Measurements from ENCODE around the gene SFRP4. TPM values are rescaled to one million over a fixed set of nuclear protein-coding genes. Genes with fewer than 3 reads are reported as not detected.
A peak's percentile ranks its signal among the peaks of the same experiment; 100 is the strongest.

The SFRP4 gene
- total RNA-seq, 3 donors from 2014 or later (not counting 1 experiment from before 2014, with no cell fraction given): 0.09 TPM; not detected in 2

GRCh38 chr7:37920305-37920848 is 3.8 kb upstream of the SFRP4 start, which contains the start of gene EPDR1:
Gene EPDR1 (plus strand): TSS chr7:37920640. CDS start chr7:37920940, 300 bp downstream.
- Mint-ChIP-seq H3K4me1 (peaks cover 29 to 32% of the 10 kb centered on the region in 2 donors), H3K4me3 (peak within 1 kb of the TSS; percentile 93), H3K9me3 (no peaks in the 10 kb centered on the region), H3K27me3 (ENCODE audit: low read depth in 2 of 2) (peaks cover 18 to 45% of the 10 kb centered on the region in 2 donors), H3K27ac (peak within 1 kb of the TSS in 1 of 2 donors; percentile 67), H3K36me3 (no peaks in the 10 kb centered on the region)
- 8% methylated on average over 22 of the region's 22 CpGs for WGBS (ENCODE audit: insufficient coverage)
- peak; percentile 23 to 57 for DNase-seq
- no peak for TF ChIP-seq CTCF (IDR thresholded peaks at IDR 0.05)
- Histone ChIP-seq H3K27ac (ENCODE audit: low read length) (no peak within 1 kb of the TSS), H3K9me3 (ENCODE audit: control insufficient read depth, insufficient read depth, low read length) (no peaks in the 10 kb centered on the region), H3K4me1 (ENCODE audit: control insufficient read depth, insufficient read depth, low read length) (peaks cover 26% of the 10 kb centered on the region), H3K36me3 (ENCODE audit: control insufficient read depth, insufficient read depth, low read length) (no peaks in the 10 kb centered on the region), H3K27me3 (ENCODE audit: control insufficient read depth, insufficient read depth, low read length) (peaks cover 9% of the 10 kb centered on the region), H3K4me3 (ENCODE audit: low read length) (peak within 1 kb of the TSS; percentile 39)
- ATAC-seq: peak; percentile 67 to 76 (median 74)
- intact Hi-C loops (cut with micrococcal nuclease): no loop called here

- intact Hi-C loops (cut with micrococcal nuclease): loop anchor here (5.0 kb wide), 1 partner anchor 454 kb away; no protein-coding TSS in a partner anchor
- peaks cover 15% of the 10 kb centered on the region for H3K27me3 ChIP-seq (ENCODE audit: control insufficient read depth, insufficient read depth, low read length)
- TF ChIP-seq CTCF (IDR thresholded peaks at IDR 0.05): no peak
- H3K36me3 ChIP-seq (ENCODE audit: control insufficient read depth, insufficient read depth, low read length): no peaks in the 10 kb centered on the region
- no peak overlapping the region for H3K27ac ChIP-seq (ENCODE audit: low read length)
- ATAC-seq (no peak), DNase-seq (no peak)
- H3K9me3 ChIP-seq (ENCODE audit: control insufficient read depth, insufficient read depth, low read length): no peaks in the 10 kb centered on the region
- no peak overlapping the region for H3K4me3 ChIP-seq (ENCODE audit: low read length)
- no peak overlapping the region for H3K27ac Mint-ChIP-seq
- H3K9me3 Mint-ChIP-seq: no peaks in the 10 kb centered on the region
- H3K4me1 Mint-ChIP-seq: peaks cover 29 to 32% of the 10 kb centered on the region in 2 donors
- peaks cover 26% of the 10 kb centered on the region for H3K4me1 ChIP-seq (ENCODE audit: control insufficient read depth, insufficient read depth, low read length)
- WGBS (ENCODE audit: insufficient coverage): 64% methylated on average over 4 of the region's 4 CpGs
- peaks cover 28 to 61% of the 10 kb centered on the region in 2 donors for H3K27me3 Mint-ChIP-seq (ENCODE audit: low read depth in 2 of 2)
- no peaks in the 10 kb centered on the region for H3K36me3 Mint-ChIP-seq
- H3K4me3 Mint-ChIP-seq: no peak overlapping the region
Measured at GRCh38 chr7:37918526-37918925, 1.9 kb upstream of the SFRP4 start.

GRCh38 chr7:37916017-37916672 is 472 bp downstream of the SFRP4 start:
- Mint-ChIP-seq H3K9me3 (no peaks in the 10 kb centered on the region), H3K36me3 (no peaks in the 10 kb centered on the region), H3K27me3 (ENCODE audit: low read depth in 2 of 2) (peaks cover 29 to 73% of the 10 kb centered on the region in 2 donors), H3K4me1 (peaks cover 24 to 26% of the 10 kb centered on the region in 2 donors), H3K27ac (no peak overlapping the region), H3K4me3 (peak overlapping the region; percentile 67)
- Histone ChIP-seq H3K9me3 (ENCODE audit: control insufficient read depth, insufficient read depth, low read length) (no peaks in the 10 kb centered on the region), H3K36me3 (ENCODE audit: control insufficient read depth, insufficient read depth, low read length) (no peaks in the 10 kb centered on the region), H3K4me1 (ENCODE audit: control insufficient read depth, insufficient read depth, low read length) (peaks cover 23% of the 10 kb centered on the region), H3K27me3 (ENCODE audit: control insufficient read depth, insufficient read depth, low read length) (peaks cover 21% of the 10 kb centered on the region), H3K4me3 (ENCODE audit: low read length) (no peak overlapping the region), H3K27ac (ENCODE audit: low read length) (no peak overlapping the region)
- DNase-seq (no peak), ATAC-seq (no peak)
- no peak for TF ChIP-seq CTCF (IDR thresholded peaks at IDR 0.05)
- 5% methylated on average over 57 of the region's 57 CpGs for WGBS (ENCODE audit: insufficient coverage)
- intact Hi-C loops (cut with micrococcal nuclease): loop anchor here (5.0 kb wide), 1 partner anchor 456 kb away; no protein-coding TSS in a partner anchor

Data from natural killer cell (primary cell).